HPDE6-E6E7 (cell line): ENCODE results near the gene YPEL2.
A peak's percentile ranks its signal among the peaks of the same experiment; 100 is the strongest.

Experiments
- DNase-seq: peaks from one replicate; pipeline ENCODE4 v3.0.0; 2011; ENCODE audit warnings: missing footprints; ENCODE audit errors: extremely low spot score

The YPEL2 gene

GRCh38 chr17:59330053-59330942 lies 1.2 kb upstream of the YPEL2 start:
- peak; percentile 33 for DNase-seq

GRCh38 chr17:59331929-59332748 lies 684 bp downstream of the YPEL2 start:
- no peak for DNase-seq

GRCh38 chr17:59332749-59333377 lies 1.4 kb downstream of the YPEL2 start:
- no peak for DNase-seq

- DNase-seq, result no peak
Measured at GRCh38 chr17:59333836-59334235, 2.4 kb downstream of the YPEL2 start.

- DNase-seq, result no peak
Measured at GRCh38 chr17:59335685-59336084, 4.2 kb downstream of the YPEL2 start.

- no peak for DNase-seq
Measured at GRCh38 chr17:59337741-59338299, 6.4 kb downstream of the YPEL2 start.

GRCh38 chr17:59338498-59338897 lies 7.0 kb downstream of the YPEL2 start:
- no peak for DNase-seq

- DNase-seq, result no peak
Measured at GRCh38 chr17:59341922-59342321, 10.5 kb downstream of the YPEL2 start.

GRCh38 chr17:59342681-59343131 lies 11.3 kb downstream of the YPEL2 start:
- DNase-seq, result no peak

- no peak for DNase-seq
Measured at GRCh38 chr17:59345476-59345875, 14.0 kb downstream of the YPEL2 start.

GRCh38 chr17:59346341-59346740 lies 14.9 kb downstream of the YPEL2 start:
- DNase-seq, result no peak

- no peak for DNase-seq
Measured at GRCh38 chr17:59346876-59347407, 15.5 kb downstream of the YPEL2 start.

- no peak for DNase-seq
Measured at GRCh38 chr17:59347975-59348391, 16.5 kb downstream of the YPEL2 start.

GRCh38 chr17:59349178-59349577 lies 17.7 kb downstream of the YPEL2 start:
- DNase-seq, result no peak

- DNase-seq, result no peak
Measured at GRCh38 chr17:59353106-59353854, 21.8 kb downstream of the YPEL2 start.

GRCh38 chr17:59353936-59354755 lies 22.7 kb downstream of the YPEL2 start:
- no peak for DNase-seq

GRCh38 chr17:59355030-59355701 lies 23.7 kb downstream of the YPEL2 start:
- no peak for DNase-seq

GRCh38 chr17:59355702-59356325 lies 24.4 kb downstream of the YPEL2 start:
- no peak for DNase-seq
